ENCODE measurements around the gene CFAP299.
"Not testable (repeated sequence)": the region's sequence is repeated elsewhere in the genome, so short reads cannot be mapped to it uniquely, and the experiment has no call there.

The CFAP299 gene

DNA sequence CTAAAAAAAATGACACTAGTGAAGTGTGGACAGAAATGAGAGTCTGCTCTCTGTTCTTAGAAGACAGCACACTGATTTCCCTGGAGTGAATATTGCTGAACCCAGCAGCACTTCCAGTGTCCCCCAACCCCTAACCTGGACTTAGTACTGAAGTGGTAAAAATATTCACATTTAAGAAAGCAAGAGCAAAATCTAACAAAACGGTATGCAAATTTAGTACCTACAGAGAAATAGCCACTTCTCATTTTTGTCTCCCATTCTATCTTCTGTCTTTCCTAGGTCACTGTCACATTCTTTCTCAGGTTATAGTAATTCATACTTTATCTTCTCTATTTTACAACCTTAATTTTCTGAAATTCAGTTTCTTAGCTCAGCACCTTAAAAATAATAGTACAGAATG lies 274.7 kb downstream of the CFAP299 start:
- DNase-seq (ENCODE audit: low spot score), result no peak

DNA sequence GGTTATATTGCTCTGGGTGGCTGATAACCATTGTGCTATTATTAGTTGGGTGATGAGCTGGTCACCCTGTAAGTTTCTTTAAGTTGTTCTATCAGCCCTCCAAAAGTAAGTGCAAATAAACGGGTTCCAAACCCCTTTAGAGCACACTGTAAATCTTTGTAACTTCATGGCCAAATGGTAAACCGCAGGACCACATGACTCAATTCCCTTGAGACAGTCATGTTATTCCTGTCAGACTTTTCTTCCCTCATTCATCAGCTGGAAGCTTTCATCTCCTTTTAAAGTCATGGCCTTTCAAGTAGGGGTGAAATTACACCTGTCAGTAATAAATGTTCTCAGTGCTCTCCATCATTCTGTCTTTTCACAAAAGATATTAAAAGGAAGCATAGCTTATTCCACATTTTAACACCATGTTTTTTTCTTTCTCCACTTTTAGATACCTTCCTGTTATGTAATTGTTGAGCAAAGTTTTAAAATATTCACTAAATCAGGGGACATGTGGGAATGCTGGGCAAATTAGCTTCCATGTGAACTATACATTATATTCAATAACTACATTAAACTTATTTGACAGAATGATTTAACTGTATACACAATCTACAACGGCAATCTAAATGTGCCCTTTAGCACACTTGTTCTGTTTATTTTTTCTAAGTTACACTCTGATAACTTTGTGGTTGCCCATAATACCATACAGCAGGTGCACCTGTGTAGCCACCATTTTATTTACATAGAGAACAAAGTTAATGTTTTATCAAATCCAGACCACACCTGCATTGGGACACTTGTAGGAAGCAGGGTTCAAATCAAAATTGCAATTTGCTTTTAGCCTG lies 275.5 kb downstream of the CFAP299 start:
- no peak for DNase-seq (ENCODE audit: low spot score)

DNA sequence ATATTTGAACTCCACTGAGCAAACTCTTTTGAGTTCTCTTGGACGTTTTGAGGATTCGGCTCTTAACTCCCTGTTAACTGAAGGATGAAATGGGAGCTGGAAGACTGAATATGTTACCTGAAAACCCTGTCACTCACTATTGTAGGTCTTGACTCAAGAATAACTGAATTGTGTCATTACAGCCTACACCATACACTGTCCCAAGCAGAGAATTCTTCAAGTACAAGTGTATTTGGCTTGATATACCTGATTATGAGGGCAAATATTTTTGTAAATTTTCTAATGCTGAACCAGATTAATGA lies 276.1 kb downstream of the CFAP299 start:
- no peak for DNase-seq (ENCODE audit: low spot score)

DNA sequence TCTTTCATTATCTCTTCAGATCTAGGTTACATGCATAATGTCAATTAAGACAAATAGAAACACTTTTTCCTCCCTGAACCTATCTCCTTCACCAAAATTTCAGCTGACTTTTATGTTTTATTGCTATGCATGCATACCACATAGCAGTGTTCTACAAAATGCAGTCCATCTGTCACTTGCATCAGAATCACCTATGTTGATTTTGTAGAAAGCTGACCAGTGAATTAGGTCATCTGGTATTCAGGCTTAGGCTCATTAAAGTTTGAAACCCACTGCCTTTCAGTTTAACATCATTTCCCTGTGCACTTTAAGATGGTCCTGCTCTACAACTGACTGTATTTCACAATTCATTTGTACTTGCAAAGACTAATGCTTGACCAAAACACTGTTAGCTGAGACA lies 277.9 kb downstream of the CFAP299 start:
- no peak for DNase-seq (ENCODE audit: low spot score)

DNA sequence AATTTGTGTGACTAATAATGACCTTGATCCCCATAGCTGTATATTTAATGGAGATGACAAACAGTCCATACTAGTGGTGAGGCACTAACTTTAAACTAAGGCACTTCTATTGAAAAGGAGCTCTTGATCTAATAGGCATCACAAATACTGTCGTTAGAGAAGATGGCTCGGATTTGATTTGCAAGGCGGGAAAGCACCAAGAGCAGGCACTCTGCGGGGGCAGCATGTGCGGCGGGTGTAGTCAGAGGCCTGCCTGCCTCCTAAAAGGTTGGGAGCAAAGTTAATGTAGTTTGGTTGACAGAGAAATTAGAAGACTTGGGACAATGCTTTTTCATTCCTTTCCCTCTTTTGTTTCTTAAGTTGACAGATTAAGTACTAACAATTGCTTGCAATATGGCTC lies 278.8 kb downstream of the CFAP299 start:
- DNase-seq (ENCODE audit: low spot score), result no peak

DNA sequence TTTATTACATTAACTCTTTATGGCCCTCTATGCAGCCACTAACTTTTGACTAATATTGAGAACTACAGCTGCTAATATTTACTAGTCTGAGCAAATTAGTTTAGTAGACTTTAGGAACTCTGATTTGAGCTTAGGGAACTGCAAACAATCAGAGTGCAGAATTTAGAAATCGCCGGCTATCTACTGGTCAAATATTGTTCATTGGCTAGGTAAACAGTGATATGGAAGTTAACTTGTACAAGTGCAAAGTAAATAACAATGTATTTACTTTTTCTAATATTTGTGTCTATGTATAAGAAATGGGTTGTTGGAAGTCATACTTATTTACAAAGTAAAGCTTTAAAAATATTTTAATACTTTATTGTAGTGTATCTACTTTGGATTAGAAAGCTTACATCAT lies 279.6 kb downstream of the CFAP299 start:
- DNase-seq (ENCODE audit: low spot score), result no peak

DNA sequence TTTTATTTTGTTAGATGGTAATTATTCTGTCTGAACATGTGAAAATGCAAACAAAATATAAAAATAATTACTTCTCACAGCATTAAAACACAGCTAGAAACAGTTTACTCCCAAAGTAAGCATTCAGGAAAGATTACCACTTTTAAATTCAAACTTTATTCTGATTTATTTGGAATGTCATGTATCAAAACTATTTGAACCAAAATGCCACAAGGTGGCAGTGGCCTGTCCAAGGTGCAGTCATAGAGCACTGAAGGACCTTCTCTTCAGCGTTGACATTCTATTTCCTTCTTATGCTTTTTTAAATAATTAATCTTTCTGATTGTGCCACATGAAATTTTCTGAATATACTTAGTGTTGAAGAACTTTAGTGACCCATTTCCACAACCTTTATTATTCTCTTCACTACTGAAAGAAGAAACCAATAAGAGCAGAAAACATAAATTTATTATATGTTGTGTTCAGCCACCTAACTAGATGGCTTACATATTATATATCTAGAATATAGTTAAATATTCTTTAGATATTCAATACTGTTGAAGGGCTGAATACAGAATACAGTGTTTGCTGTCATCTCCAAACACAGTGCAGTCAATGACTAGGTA lies 283.6 kb downstream of the CFAP299 start:
- DNase-seq (ENCODE audit: low spot score), result no peak

DNA sequence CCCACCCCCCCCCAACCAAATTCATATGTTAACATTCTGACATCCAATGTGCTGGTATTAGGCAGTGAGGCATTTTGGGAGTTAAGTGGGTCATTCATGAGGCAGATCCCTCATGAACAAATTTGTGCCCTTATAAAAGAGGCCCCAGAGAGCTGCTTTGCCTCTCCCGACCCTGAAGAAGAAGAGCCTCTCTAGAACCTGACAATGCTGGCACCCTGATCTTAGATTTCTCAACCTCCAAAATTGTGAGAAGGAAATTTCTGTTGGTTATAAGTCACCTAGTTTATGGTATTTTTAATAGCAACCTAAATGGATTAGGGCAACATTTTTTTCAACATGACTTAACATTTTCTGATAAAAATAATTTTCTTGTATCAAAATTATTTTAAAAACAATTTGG lies 296.3 kb downstream of the CFAP299 start:
- no peak for DNase-seq (ENCODE audit: low spot score)

DNA sequence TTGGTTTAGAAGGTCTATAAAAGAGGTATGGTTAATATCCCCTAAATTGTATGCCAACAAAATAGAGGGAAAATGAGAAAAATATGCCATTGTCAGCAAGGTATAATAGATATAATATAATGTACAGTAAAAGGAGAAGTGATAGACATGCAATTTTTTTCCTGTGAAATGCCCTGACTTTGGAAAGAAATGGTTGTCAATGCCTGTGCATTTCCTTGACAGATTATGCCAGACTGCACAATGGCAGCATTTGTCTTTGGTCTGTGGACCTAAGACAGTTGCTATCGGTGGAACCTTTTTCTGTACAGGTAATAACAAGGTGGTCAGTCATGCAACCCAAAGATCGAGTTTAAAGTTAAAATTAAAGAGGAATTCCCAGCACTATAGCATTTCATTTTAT lies 301.7 kb downstream of the CFAP299 start:
- DNase-seq (ENCODE audit: low spot score), result no peak

DNA sequence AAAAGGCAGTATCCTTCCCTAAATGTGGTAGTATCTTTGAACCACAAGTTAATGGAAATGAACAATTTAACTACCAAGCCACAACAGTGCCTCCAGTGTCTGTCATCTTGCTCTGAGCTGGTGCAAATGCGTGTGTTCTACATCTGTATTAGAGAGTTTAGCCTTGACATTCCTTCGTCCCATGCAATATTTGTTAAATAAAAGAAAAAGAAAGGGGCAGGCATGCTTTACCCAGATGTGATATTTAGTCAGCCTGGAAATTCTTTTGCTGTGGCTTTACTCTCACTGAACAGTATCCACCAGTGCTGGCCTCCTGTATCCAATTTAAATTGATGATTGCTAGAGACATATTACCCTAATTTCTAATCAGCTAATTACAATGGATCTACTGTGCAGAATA lies 310.5 kb downstream of the CFAP299 start:
- no peak for DNase-seq (ENCODE audit: low spot score)

DNA sequence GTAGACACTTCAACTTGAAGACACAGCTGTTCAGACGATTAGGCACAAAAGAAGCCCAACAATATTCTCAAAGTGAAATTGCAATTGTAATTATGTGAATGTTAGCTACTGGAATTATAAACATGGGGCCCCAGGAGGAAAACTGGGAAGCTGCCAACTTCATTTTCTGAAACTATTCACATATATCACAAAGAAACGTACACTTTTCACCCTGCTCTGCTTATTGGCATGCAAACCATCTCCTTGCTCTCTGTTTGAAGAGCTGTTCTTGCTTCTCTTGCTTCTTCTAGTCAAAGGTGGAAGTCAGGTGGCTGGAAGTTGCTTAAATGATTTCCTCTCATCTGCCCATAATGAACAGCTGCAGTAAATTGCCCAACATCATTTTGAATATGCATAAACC lies 320.1 kb downstream of the CFAP299 start:
- no peak for DNase-seq (ENCODE audit: low spot score)

DNA sequence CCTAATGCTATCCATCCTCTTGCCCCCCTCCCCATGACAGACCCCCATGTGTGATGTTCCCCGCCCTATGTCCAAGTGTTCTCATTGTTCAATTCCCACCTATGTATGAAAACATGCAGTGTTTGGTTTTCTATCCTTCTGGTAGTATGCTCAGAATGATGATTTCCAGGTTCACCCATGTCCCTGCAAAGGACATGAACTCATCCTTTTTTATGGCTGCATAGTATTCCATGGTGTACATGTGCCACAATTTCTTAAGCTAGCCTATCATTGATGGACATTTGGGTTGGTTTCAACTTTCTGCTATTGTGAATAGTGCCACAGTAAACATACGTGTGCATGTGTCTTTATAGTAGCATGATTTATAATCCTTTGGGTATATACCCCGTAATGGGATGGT lies 334.6 kb downstream of the CFAP299 start:
- not testable (repeated sequence) for DNase-seq (ENCODE audit: low spot score)

DNA sequence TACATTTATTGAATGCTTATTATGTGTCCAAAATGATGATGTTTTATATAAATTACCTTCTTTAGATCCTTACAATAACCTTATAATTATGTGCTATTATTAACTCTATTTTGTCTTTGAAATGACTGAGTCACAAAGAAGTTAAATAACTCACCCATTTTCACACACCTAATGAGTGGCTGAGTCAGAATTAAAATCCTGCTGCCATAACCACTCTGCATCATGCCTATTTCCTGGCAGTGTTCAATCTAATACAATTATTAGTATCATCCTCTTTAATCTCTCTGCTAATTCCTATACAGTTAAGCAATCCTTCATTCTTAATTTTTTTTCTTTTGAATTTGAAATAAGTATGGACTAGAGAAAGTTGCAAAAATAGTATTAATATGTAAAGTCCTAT lies 342.9 kb downstream of the CFAP299 start:
- DNase-seq (ENCODE audit: low spot score), result no peak

DNA sequence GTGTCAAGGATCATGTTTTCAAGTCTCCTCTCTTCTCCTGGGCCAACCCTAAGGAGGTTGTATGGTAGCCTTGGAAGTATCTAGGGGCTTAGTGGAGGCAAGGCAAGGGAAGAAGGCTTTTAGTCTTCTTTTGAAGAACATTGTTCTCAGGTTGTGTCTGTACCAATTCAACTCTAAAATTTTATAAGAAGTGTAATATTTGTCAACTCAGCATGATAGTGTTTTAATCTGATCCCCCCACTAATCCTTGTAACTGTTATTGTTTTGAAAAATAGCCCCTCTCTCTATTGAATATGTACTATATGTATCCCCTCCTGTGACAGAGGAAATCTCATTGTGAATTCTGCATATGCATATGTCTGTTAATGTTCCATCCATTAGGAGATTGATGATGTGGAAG lies 345.4 kb downstream of the CFAP299 start:
- DNase-seq (ENCODE audit: low spot score), result no peak

DNA sequence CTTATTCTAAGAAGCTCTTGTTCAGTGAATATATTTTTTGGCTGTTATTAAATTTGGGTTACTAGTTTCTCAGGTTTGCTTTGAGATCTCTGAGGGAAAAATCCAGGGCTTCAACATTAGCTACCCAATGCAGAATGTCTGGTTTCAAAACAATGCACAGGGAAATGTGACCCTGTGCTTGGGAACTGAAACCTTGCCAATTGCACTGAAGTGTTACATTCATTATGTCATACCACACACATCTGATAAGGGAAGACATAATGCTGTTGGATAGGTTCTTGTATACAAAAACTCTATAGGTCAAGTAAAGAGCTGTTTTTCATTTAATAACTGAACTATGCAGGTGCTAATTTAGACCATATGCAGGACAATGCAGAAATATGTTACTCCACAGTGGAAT lies 349.7 kb downstream of the CFAP299 start:
- DNase-seq (ENCODE audit: low spot score), result no peak

DNA sequence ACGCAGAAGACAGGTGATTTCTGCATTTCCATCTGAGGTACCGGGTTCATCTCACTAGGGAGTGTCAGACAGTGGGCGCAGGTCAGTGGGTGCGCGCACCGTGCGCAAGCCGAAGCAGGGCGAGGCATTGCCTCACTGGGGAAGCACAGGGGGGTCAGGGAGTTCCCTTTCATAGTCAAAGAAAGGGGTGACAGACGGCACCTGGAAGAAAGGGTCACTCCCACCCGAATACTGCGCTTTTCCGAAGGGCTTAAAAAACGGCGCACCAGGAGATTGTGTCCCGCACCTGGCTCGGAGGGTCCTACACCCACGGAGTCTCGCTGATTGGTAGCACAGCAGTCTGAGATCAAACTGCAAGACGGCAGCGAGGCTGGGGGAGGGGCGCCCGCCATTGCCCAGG lies 352.2 kb downstream of the CFAP299 start:
- DNase-seq (ENCODE audit: low spot score), result not testable (repeated sequence)

DNA sequence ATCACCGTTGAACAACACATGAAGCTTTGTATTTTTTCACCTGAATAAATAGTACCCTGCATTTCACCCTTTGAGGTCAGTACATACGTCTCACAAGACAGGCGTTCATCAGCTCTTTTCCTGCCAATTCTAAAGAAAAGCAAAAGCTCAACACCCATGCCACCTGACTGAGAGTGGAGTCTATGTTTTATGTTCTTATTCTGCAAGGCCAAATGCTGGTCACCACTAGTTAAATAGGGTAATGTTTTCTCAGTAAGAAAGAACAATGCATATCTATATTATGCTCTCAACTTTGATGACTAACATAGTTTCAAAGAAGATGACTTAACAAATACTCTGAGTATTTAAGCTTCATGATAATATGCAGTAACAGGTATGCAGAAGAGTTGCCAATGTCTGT lies 358.6 kb downstream of the CFAP299 start:
- DNase-seq (ENCODE audit: low spot score), result no peak

DNA sequence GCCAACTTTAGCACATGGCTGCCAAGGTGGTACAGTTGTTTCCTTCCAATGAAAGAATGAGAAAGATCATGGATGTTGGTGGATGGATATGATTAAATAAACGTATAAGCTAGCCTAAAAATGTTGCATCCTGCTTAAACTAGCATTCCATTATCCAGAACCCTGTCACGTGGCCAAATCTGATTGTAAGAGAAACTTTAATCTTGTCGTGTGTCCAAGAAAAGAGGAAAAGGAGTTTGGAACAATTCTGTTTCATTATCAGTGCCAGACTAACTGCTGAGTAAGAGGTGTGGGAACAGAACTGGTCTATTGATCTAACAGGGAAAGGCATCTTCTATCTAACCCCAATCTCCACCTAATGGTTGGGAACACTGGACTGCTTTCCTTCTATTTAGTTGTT lies 369.8 kb downstream of the CFAP299 start:
- no peak for DNase-seq (ENCODE audit: low spot score)

DNA sequence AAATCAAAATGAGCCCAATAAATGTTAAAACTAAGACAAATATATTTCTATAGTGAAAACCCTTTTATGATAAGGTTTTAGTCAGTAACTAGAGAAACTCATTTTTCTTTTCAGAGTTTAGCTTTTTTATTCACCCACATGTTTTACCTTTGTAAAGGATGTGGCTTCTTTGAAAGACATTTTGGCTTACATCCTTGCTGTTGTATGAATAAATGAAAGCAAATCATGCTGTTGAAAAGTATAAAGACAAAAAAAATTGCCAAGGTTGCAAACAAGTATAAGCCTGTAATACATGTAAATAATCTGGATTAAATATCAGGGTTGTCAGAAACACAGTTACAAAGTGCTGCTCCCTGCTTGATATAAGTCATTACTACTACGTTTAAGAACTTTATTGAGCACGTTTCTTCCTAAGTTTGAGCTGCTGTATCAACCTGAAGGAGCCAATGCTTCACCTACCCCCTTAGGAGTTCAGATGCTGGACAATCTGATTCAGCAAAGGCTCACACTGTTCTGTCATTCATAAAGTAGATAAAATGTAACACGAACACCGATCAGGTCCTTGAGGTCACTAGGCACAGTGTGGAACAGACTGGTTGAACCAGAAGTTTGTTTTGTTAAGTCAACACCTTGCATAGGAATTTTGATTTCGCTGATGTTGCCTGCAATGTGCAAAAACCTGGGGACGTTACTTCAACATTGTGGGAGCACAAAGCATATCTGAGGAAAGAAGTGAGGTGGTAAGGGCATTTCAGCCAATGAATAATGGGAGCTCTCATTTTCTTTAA lies 373.7 kb downstream of the CFAP299 start:
- DNase-seq (ENCODE audit: low spot score), result no peak

DNA sequence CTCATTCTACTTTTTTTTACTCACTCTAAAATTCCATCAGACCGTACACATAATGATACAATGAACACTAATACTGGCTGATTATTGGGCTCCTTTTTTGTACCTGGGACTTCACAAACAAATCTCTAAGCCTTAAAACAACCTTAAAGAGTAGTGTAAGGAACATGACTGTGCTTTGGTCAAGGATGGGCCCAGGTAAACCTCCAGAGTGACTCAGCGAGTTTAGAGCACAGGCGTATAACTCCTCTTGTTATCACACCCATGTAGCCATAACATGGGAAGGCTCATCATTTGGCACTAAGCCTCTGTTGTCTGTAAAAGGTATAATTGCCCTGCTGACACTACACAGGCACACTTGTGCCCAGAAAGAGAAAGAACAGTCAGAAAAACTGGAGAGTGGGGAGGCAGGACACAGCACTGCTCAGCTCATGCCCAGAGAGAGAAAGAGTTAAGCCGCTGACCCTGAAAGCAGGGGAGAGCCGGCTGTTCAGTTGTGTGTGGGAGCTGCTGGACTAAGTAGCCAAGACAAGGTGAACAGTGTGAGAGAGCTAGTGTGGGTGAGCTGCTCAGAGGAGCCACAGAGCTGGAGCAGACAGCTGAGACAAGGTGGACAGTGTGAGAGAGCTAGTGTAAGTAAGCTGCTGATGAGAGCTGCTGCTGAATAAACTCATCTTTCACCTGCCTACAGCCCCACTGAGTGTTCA lies 375.4 kb downstream of the CFAP299 start:
- no peak for DNase-seq (ENCODE audit: low spot score)

DNA sequence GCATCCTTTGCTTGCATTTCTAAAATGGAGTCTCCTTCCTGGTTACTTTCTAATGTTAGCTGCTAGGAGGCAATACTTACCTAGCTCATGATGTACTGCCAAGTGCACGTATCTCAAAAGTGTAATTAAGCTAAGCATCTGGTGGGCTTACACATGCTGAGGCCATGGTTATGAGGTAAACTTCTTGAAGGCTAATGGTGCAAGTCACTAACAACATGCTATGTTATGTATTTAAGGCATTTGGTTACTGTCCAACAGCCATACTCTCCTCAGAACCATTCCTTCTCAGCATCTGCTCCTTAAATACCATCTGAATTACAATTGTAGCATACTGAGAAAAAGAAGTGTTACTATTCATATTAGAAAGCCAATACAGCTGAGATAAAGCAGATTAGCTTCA lies 376.4 kb downstream of the CFAP299 start:
- DNase-seq (ENCODE audit: low spot score), result no peak

DNA sequence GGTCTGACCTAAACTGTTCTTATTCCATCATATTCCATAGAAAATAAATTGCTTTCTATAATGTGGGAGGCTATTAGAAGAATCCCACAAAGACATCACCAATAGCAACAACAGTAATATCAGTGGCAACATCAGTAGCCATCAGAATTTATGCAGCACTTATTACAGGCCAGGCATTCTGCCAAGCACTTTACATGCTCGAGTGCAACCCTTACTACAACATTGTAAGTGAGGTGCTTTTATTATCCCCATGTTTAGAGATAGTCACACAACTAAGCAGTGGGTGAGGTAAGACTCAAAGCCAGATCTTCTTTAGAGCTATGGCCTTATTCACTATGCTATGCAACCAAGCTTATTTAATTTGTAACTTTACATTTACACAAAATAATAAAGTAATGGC lies 377.9 kb downstream of the CFAP299 start:
- no peak for DNase-seq (ENCODE audit: low spot score)

DNA sequence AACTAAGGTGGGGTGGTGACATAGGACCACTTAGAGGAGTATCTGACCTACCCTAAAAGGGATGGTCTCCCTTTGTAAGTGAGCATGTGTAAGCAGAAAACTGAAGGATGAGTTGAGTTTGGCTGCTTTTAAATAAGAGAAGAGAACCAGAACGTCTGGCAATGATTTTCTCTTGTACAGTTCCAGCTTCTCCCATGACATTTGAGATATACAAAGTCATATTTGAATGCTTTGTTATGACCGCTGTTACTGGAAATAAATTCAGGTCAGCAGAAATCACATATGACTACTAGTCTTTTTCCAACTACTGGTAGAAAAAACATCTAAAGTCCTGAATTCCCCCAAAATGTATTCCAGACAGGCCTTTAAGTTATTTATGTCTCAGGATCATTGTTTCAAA lies 381.7 kb downstream of the CFAP299 start:
- no peak for DNase-seq (ENCODE audit: low spot score)

Data from ecto neural progenitor cell (in vitro differentiated cells).